Naive thymus-derived CD4-positive, alpha-beta T cell (primary cell): ENCODE measurements around the gene PLA2G6. TPM values are rescaled to one million over a fixed set of nuclear protein-coding genes. Genes with fewer than 3 reads are reported as not detected.

Source experiments
- ATAC-seq: fragments of 150-1000 bp; cut with Tn5 transposase; 2 replicates; pipeline ENCODE4 v1.10.0; 2021; ENCODE audit warnings: mild to moderate bottlenecking, moderate library complexity
- CTCF ChIA-PET: fragments of 350-600 bp; sonication (Branson Sonifier 250); formaldehyde crosslinking; loops from one replicate; lab custom pipeline; 2021; ENCODE audit warnings: antibody characterized with exemption; lab: Charles Lee
- POLR2A ChIA-PET: fragments of 350-600 bp; sonication (Branson Sonifier 250); formaldehyde crosslinking; loops from one replicate; lab custom pipeline; 2021; ENCODE audit warnings: antibody characterized with exemption, inconsistent platforms; lab: Charles Lee
- DNase-seq, 9 donors: peaks; one replicate each; pipeline versions ENCODE4 v3.0.0 to v3.0.0-alpha.2; 2020 to 2022; ENCODE audit warnings: mixed read lengths in 1 of 9
- H3K27ac ChIP-seq: one replicate; pipeline ENCODE4 v1.7.0; 2013; ENCODE audit warnings: mild to moderate bottlenecking, low read depth, low read length, moderate library complexity
- H3K27me3 ChIP-seq, 2 donors: one replicate each; pipeline ENCODE4 v1.7.0; 2013; ENCODE audit warnings: low read length in 2 of 2, mild to moderate bottlenecking in 2 of 2, moderate library complexity in 2 of 2; ENCODE audit not compliant: control insufficient read depth in 2 of 2, insufficient read depth in 2 of 2
- H3K36me3 ChIP-seq, 3 experiments: 1 replicate in 2 of 3; 2 replicates in 1 of 3; pipeline ENCODE4 v1.7.0; 2013; ENCODE audit warnings: low read length in 3 of 3, mild to moderate bottlenecking in 3 of 3, moderate library complexity in 1 of 3; ENCODE audit not compliant: insufficient read depth in 3 of 3, control insufficient read depth in 2 of 3
- H3K4me1 ChIP-seq, 2 donors: one replicate each; pipeline ENCODE4 v1.7.0; 2013; ENCODE audit warnings: low read length in 2 of 2, mild to moderate bottlenecking in 2 of 2, moderate library complexity in 1 of 2; ENCODE audit not compliant: control insufficient read depth in 2 of 2, insufficient read depth in 2 of 2
- H3K4me3 ChIP-seq: 2 replicates; pipeline ENCODE4 v1.7.0; 2013; ENCODE audit warnings: mild to moderate bottlenecking, low read length
- H3K9me3 ChIP-seq, 3 experiments: 1 replicate in 2 of 3; 2 replicates in 1 of 3; pipeline ENCODE4 v1.7.0; 2013; ENCODE audit warnings: low read length in 3 of 3; ENCODE audit not compliant: control insufficient read depth in 2 of 3
- H3K27ac Mint-ChIP-seq, 9 donors: one replicate each; pipeline ENCODE4 v1.8.0; 2020 to 2022; ENCODE audit warnings: mixed read lengths in 9 of 9, mild to moderate bottlenecking in 8 of 9, moderate library complexity in 5 of 9, inconsistent platforms in 2 of 9
- H3K27me3 Mint-ChIP-seq, 5 donors: one replicate each; pipeline ENCODE4 v1.8.0; 2021 to 2022; ENCODE audit warnings: mixed read lengths in 5 of 5, mild to moderate bottlenecking in 1 of 5
- H3K36me3 Mint-ChIP-seq, 5 donors: one replicate each; pipeline ENCODE4 v1.8.0; 2020 to 2022; ENCODE audit warnings: mixed read lengths in 5 of 5, mild to moderate bottlenecking in 3 of 5, inconsistent platforms in 1 of 5
- H3K4me1 Mint-ChIP-seq, 7 donors: one replicate each; pipeline ENCODE4 v1.8.0; 2020 to 2022; ENCODE audit warnings: mixed read lengths in 7 of 7, mild to moderate bottlenecking in 3 of 7, inconsistent platforms in 1 of 7
- H3K4me3 Mint-ChIP-seq, 10 donors: one replicate each; pipeline ENCODE4 v1.8.0; 2020 to 2022; ENCODE audit warnings: mild to moderate bottlenecking in 10 of 10, mixed read lengths in 10 of 10, moderate library complexity in 6 of 10, inconsistent platforms in 2 of 10
- H3K9me3 Mint-ChIP-seq, 11 donors: one replicate each; pipeline ENCODE4 v1.8.0; 2020 to 2022; ENCODE audit warnings: mixed read lengths in 11 of 11, mild to moderate bottlenecking in 4 of 11, inconsistent platforms in 1 of 11, moderate library complexity in 1 of 11
- intact Hi-C, 2 donors: fragments of 100-400 bp; cut with micrococcal nuclease; formaldehyde crosslinking; loops; one replicate each; pipeline ENCODE4 v1.15.1; 2023
- polyA plus RNA-seq, 2 donors: library from polyadenylated mRNA; unstranded; fragments of 300-500 nt; fragmentation: Illumina TruSeq; gene quantifications; one replicate each; pipeline ENCODE4 v1.2.3, GENCODE V29; 2021
- total RNA-seq, 6 experiments: library from RNA in 5 of 6; stranded (reverse) in 5 of 6; gene quantifications; 1 replicate in 5 of 6; 2 replicates in 1 of 6; pipeline ENCODE4 v1.2.3 and lab custom pipeline; 2021 to 2026

Gene PLA2G6
- total and polyA plus RNA-seq, 7 experiments from 2014 or later = 4.8 to 252 (median 78.9) TPM

DNA sequence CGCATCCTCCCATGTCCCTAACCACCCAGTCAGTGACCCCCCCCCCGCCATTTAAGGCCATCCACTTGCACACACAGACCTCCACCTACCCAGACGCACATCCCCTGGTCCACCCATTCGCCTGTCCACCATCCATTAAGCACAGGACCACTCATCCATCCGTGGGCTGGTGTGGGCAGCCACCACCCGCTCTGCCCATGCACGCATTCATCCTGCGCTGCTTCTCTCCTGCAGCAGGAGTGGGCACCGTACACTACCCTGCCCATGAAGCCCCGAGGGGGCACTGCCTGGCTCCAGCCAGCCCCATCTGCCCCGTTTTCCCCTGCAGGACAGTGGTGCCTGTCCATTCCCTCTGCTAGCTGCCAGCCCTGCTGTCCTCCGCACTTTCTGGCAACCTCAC, 93.8 kb downstream of the PLA2G6 start:
- H3K27me3 Mint-ChIP-seq = peaks cover 4 to 22% (median 13%) of the 10 kb centered on the region in 5 donors
- H3K4me1 Mint-ChIP-seq = no peaks in the 10 kb centered on the region
- Histone ChIP-seq H3K4me1 (no peaks in the 10 kb centered on the region), H3K27me3 (no peaks in the 10 kb centered on the region), H3K4me3 (no peak overlapping the region), H3K9me3 (no peaks in the 10 kb centered on the region), H3K36me3 (peaks cover 0 to 9% (median 0%) of the 10 kb centered on the region in 3 experiments), H3K27ac (no peak overlapping the region)
- intact Hi-C loops = no loop called here
- DNase-seq (no peak), ATAC-seq (no peak)
- peaks cover 0 to 2% (median 0%) of the 10 kb centered on the region in 11 donors for H3K9me3 Mint-ChIP-seq
- CTCF ChIA-PET = no interaction called here
- peak overlapping the region in 1 of 10 donors; percentile 7 for H3K4me3 Mint-ChIP-seq
- no peak overlapping the region for H3K27ac Mint-ChIP-seq
- H3K36me3 Mint-ChIP-seq = peaks cover 0 to 32% (median 13%) of the 10 kb centered on the region in 5 donors
- POLR2A ChIA-PET = interaction anchor here (0.6 kb wide), 1 partner anchor 77 kb away, joined by 4 read pairs; no protein-coding TSS in a partner anchor

DNA sequence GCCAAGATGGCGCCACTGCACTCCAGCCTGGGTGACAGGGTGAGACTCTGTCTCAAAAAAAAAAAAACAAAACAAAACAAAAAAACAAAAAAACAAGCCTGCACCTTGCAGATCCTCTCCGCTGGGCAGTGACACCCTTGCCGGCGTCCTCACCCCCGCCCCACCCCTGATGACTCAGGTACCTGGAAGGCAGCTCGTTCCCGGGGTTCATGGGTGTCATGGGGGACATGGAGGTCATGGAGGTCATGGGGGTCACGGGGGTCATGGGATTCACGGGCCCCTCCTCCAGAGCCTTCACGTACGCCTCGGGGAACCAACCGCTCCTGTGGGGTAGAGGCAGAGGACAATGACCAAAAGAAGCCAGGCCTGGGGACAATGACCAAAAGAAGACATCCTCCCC, 94.7 kb downstream of the PLA2G6 start:
- Mint-ChIP-seq H3K27ac (no peak overlapping the region), H3K4me1 (peaks cover 0 to 3% (median 0%) of the 10 kb centered on the region in 7 donors), H3K27me3 (peaks cover 4 to 26% (median 14%) of the 10 kb centered on the region in 5 donors), H3K4me3 (no peak overlapping the region), H3K36me3 (peaks cover 0 to 26% (median 7%) of the 10 kb centered on the region in 5 donors), H3K9me3 (peaks cover 0 to 2% (median 0%) of the 10 kb centered on the region in 11 donors)
- Histone ChIP-seq H3K9me3 (no peaks in the 10 kb centered on the region), H3K4me1 (peaks cover under 1 to 7% of the 10 kb centered on the region in 2 donors), H3K4me3 (no peak overlapping the region), H3K27me3 (peaks cover 0 to 8% of the 10 kb centered on the region in 2 donors), H3K27ac (no peak overlapping the region), H3K36me3 (peaks cover 0 to 9% (median 0%) of the 10 kb centered on the region in 3 experiments)
- DNase-seq (no peak), ATAC-seq (no peak)
- ChIA-PET CTCF (no interaction called here), POLR2A (no interaction called here)
- intact Hi-C loops = no loop called here

DNA sequence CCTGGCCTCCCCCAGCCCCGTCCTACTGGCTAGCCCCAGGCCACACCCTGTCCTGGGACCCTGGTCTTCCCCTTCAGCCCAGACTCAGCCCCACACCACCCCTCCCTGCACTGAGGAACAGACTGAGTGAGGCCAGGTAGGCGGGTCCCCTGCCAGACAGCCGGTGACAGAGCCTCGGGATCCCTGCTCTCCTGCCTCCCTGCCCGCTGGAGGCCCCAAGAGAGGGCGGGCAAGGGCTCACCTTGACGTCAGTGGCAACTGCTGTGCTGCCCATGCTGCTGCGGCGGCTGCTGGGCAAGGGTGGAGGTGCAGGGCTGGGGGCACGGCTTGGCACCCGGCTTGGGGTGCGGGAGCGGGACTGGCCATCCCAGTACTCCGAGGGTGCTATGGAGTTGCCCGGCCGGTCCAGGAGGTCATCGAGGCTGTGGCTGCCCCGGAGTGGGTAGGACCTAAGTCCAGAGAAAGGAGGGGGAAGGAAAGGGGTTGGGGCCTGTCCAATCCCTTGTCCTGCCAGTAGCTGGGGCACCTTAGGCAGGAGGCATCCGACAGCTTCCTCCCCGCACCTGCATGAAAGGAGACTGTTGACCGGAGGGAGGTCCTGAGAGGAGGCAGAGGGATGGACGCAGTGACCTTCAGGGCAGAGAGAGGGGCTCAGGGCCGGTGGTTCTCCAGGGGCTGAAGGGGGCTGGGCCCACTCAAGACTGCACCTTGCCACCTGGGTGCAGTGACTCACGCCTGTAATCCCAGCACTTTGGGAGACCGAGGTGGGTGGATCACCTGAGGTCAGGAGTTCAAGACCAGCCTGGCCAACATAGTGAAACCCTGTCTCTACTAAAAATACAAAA, 95.4 kb downstream of the PLA2G6 start:
- peaks cover 0 to 6% (median 0%) of the 10 kb centered on the region in 7 donors for H3K4me1 Mint-ChIP-seq
- intact Hi-C loops = no loop called here
- Histone ChIP-seq H3K4me1 (peaks cover 3 to 9% of the 10 kb centered on the region in 2 donors), H3K4me3 (no peak overlapping the region), H3K36me3 (peaks cover 0 to 9% (median 0%) of the 10 kb centered on the region in 3 experiments), H3K27me3 (peaks cover 0 to 8% of the 10 kb centered on the region in 2 donors), H3K9me3 (no peaks in the 10 kb centered on the region), H3K27ac (no peak overlapping the region)
- no peak overlapping the region for H3K27ac Mint-ChIP-seq
- H3K9me3 Mint-ChIP-seq = peaks cover 0 to 2% (median 0%) of the 10 kb centered on the region in 11 donors
- DNase-seq = no peak
- H3K36me3 Mint-ChIP-seq = peaks cover 0 to 22% (median 4%) of the 10 kb centered on the region in 5 donors
- H3K27me3 Mint-ChIP-seq = peaks cover 4 to 30% (median 17%) of the 10 kb centered on the region in 5 donors
- CTCF ChIA-PET = no interaction called here
- H3K4me3 Mint-ChIP-seq = no peak overlapping the region
- ATAC-seq = no peak
- POLR2A ChIA-PET = no interaction called here

DNA sequence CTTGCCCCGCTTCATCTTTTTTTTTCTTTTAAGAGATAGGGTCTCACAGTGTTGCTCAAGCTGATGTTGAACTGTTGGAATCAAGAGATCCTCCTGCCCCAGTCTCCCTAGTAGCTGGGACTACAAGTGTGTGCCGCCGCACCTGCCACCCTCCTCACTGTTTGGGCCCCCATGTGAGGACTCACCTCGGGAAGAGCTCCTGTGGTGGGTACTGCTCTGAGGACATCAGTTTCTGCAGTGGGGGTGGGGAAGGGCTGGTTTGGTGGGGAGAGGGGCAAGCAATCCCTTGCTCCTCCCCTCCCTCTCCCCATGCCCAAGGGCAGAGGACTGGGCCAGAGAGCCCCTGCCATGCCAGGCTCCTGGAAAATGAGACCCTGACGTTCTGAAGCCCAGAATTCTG, 96.1 kb downstream of the PLA2G6 start:
- Histone ChIP-seq H3K27ac (no peak overlapping the region), H3K4me1 (peaks cover 3 to 9% of the 10 kb centered on the region in 2 donors), H3K9me3 (no peaks in the 10 kb centered on the region), H3K27me3 (peaks cover 0 to 8% of the 10 kb centered on the region in 2 donors), H3K4me3 (no peak overlapping the region), H3K36me3 (peaks cover 0 to 9% (median 0%) of the 10 kb centered on the region in 3 experiments)
- H3K9me3 Mint-ChIP-seq = peaks cover 0 to 2% (median 0%) of the 10 kb centered on the region in 11 donors
- DNase-seq = no peak
- H3K36me3 Mint-ChIP-seq = peaks cover 0 to 18% (median 1%) of the 10 kb centered on the region in 5 donors
- H3K27ac Mint-ChIP-seq = no peak overlapping the region
- no peak for ATAC-seq
- H3K4me3 Mint-ChIP-seq = no peak overlapping the region
- POLR2A ChIA-PET = no interaction called here
- H3K4me1 Mint-ChIP-seq = peaks cover 0 to 6% (median 0%) of the 10 kb centered on the region in 7 donors
- intact Hi-C loops = no loop called here
- CTCF ChIA-PET = no interaction called here
- peaks cover 4 to 33% (median 11%) of the 10 kb centered on the region in 5 donors for H3K27me3 Mint-ChIP-seq

DNA sequence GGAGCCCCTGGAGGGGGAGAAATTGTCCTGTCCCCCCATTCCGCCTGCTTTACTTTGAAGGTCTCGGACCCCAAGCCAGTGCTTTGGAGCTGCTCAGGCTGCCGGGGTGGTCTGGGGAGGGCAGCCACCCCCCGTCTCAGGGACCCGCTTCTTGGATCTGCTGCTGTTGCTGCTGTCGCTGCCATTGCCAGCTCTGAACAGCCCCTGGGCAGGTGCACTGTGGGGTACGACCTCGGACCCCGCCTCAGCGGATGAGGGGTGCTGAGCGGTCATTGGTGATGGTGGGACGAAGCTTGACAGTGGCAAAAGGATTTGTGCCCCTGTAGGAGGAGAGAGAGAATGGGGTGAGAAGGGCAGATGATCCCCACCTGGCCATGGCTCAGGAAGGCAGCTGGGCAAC, 96.6 kb downstream of the PLA2G6 start:
- H3K36me3 ChIP-seq = peaks cover 0 to 9% (median 0%) of the 10 kb centered on the region in 3 experiments
- no peak for ATAC-seq
- H3K9me3 ChIP-seq = no peaks in the 10 kb centered on the region
- peaks cover 0 to 33% (median 8%) of the 10 kb centered on the region in 5 donors for H3K27me3 Mint-ChIP-seq
- no peak for DNase-seq
- ChIA-PET POLR2A (no interaction called here), CTCF (no interaction called here)
- H3K4me1 Mint-ChIP-seq = peaks cover 0 to 6% (median 0%) of the 10 kb centered on the region in 7 donors
- no peak overlapping the region for H3K27ac ChIP-seq
- peaks cover 3 to 9% of the 10 kb centered on the region in 2 donors for H3K4me1 ChIP-seq
- H3K27ac Mint-ChIP-seq = no peak overlapping the region
- H3K9me3 Mint-ChIP-seq = peaks cover 0 to 2% (median 0%) of the 10 kb centered on the region in 11 donors
- no peak overlapping the region for H3K4me3 ChIP-seq
- intact Hi-C loops = no loop called here
- H3K36me3 Mint-ChIP-seq = peaks cover 0 to 15% (median 0%) of the 10 kb centered on the region in 5 donors
- no peak overlapping the region for H3K4me3 Mint-ChIP-seq
- H3K27me3 ChIP-seq = peaks cover 0 to 8% of the 10 kb centered on the region in 2 donors

DNA sequence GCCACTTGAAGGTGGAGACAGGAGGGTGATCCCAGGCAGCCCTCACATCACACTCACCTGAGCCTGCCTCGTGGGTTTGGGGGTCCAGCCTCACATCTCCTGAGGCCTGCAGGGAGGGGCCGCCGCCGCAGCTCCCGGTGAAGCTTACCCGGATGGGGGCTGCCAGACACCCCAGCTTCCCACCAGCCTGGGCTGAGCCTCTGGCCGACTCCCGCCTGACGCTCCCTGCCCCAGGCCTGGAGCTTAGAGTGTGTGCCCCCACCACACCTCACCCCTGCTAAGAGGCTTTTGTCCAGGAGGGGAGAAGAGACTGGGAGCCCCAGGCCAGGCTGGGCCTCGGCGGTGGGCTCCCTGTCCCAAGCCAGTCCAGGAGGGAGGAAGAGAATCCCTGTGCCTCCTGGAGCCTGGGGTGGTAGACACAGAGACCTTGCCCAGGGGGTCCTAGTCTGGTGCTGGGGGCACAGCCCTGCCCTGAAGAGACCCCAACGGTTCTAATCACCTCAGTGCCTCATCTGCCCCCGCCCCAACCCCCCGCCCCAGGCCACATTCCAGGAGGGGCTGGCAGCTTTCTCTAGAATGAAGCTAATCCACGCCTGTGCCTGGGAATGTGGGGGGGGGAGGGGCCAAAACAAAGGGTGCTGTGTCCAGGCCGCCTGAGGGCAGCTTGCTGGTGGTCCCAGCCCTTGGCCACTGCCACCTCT, 97.5 kb downstream of the PLA2G6 start, which contains the start of gene SLC16A8:
TSS of gene SLC16A8 (minus strand) at position 254 of the 701 bp plus-strand sequence. CDS start 1,311 bp downstream, outside the sequence.
- Histone ChIP-seq H3K4me1 (peaks cover 3 to 9% of the 10 kb centered on the region in 2 donors), H3K27me3 (peaks cover 0 to 8% of the 10 kb centered on the region in 2 donors), H3K27ac (no peak within 1 kb of the TSS), H3K4me3 (no peak within 1 kb of the TSS), H3K9me3 (no peaks in the 10 kb centered on the region), H3K36me3 (peaks cover 0 to 9% (median 0%) of the 10 kb centered on the region in 3 experiments)
- intact Hi-C loops = no loop called here
- Mint-ChIP-seq H3K4me1 (peaks cover 0 to 6% (median 0%) of the 10 kb centered on the region in 7 donors), H3K9me3 (peaks cover 0 to 2% (median 0%) of the 10 kb centered on the region in 11 donors), H3K27me3 (peaks cover 3 to 39% (median 8%) of the 10 kb centered on the region in 5 donors), H3K36me3 (peaks cover 0 to 15% (median 0%) of the 10 kb centered on the region in 5 donors), H3K4me3 (peak within 1 kb of the TSS in 1 of 10 donors; percentile 31), H3K27ac (no peak within 1 kb of the TSS)
- POLR2A ChIA-PET = no interaction called here
- CTCF ChIA-PET = no interaction called here
- no peak for ATAC-seq
- no peak for DNase-seq
